DMS114 treated with DMSO at 0.1 percent for 48 hours (cell line): ENCODE results near the gene PRR36.

Source experiments
- DNase-seq: peaks from one replicate; lab custom pipeline; 2025; ENCODE audit not compliant: unreplicated experiment; lab: John Stamatoyannopoulos, UW

Gene PRR36

GRCh38 chr19:7873304-7874075 is 700 bp downstream of the PRR36 start:
- no peak for DNase-seq

- no peak for DNase-seq
Observed at GRCh38 chr19:7872306-7873204, 1.6 kb downstream of the PRR36 start.

- peak; percentile 79 for DNase-seq
Observed at GRCh38 chr19:7871437-7872305, 2.5 kb downstream of the PRR36 start.

GRCh38 chr19:7870571-7871436 is 3.4 kb downstream of the PRR36 start:
- no peak for DNase-seq

GRCh38 chr19:7869910-7870511 is 4.2 kb downstream of the PRR36 start:
- no peak for DNase-seq

GRCh38 chr19:7869453-7869909 is 4.7 kb downstream of the PRR36 start:
- DNase-seq: no peak

- DNase-seq: no peak
Observed at GRCh38 chr19:7868671-7869452, 5.3 kb downstream of the PRR36 start.

GRCh38 chr19:7868326-7868670 is 5.9 kb downstream of the PRR36 start:
- no peak for DNase-seq

GRCh38 chr19:7867092-7867844 is 6.9 kb downstream of the PRR36 start:
- no peak for DNase-seq

GRCh38 chr19:7866399-7867091 is 7.6 kb downstream of the PRR36 start:
- DNase-seq: no peak

GRCh38 chr19:7865262-7865911 is 8.8 kb downstream of the PRR36 start:
- no peak for DNase-seq

- no peak for DNase-seq
Observed at GRCh38 chr19:7864690-7865074, 9.5 kb downstream of the PRR36 start.

GRCh38 chr19:7863971-7864689 is 10.1 kb downstream of the PRR36 start:
- DNase-seq: no peak

- DNase-seq: no peak
Observed at GRCh38 chr19:7863157-7863970, 10.8 kb downstream of the PRR36 start.

- no peak for DNase-seq
Observed at GRCh38 chr19:7862413-7862951, 11.7 kb downstream of the PRR36 start.
